Right lobe of liver (tissue), 4 donors: ENCODE measurements around the gene MEOX1.

Experiments used
- POLR2A ChIP-seq: fragments of 450-650 bp; IDR thresholded peaks from one replicate; pipeline ENCODE4 v1.6.1; 2017; ENCODE audit warnings: antibody characterized with exemption, mild to moderate bottlenecking
- TF ChIP-seq, protein P1 (sequence below), 4 donors: fragments of 200-600 bp in 3 of 4; fragments of 450-650 bp in 1 of 4; IDR thresholded peaks; one replicate each; pipeline versions ENCODE4 v1.5.1 to v1.8.0; 2016 to 2022; ENCODE audit warnings: antibody characterized with exemption in 4 of 4, mild to moderate bottlenecking in 2 of 4
- donor health status: DM: no; HTN: no; CAD: no.
- donor health status: DM: no; HTN: no; CAD: no.
- donor health status: DM: no; HTN: yes; CAD: no.

DNA sequence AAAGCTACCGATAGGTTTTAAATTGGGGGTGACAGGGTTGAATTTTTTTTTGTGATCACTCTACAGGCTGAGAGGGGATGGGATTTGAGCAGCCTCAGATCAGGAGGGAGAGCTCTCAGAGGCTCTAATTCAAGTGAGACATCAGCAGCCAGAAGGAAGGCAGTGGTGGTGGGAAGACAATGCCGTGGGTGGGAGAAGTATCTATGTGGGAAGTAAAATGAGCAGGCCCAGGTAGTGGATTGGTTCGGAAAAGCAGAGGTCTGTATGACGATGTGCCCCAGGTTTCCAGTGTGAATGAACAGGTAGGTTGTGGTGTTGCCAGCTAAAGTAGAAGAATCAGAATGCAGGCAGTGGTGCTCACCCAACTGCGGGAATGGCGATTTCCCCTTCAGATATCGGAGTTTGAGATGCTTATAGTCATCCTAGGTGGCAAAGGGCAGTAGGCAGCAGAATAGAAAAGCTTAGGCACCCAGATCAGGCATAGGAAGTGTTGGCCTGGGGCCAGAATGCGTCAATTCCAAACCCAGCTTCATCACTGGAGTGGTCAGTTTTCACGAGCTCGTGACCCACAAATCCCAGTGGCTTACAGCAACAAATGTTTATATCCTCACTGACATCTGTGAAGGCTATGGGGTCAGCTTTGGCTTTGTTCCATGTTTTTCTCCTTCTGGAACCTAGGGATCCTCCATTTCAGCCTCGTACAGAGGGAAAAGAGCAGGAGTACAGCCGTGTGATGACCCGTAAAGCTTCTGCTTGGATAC lies 24.0 kb downstream of the MEOX1 start:
- TF ChIP-seq, protein P1, sequence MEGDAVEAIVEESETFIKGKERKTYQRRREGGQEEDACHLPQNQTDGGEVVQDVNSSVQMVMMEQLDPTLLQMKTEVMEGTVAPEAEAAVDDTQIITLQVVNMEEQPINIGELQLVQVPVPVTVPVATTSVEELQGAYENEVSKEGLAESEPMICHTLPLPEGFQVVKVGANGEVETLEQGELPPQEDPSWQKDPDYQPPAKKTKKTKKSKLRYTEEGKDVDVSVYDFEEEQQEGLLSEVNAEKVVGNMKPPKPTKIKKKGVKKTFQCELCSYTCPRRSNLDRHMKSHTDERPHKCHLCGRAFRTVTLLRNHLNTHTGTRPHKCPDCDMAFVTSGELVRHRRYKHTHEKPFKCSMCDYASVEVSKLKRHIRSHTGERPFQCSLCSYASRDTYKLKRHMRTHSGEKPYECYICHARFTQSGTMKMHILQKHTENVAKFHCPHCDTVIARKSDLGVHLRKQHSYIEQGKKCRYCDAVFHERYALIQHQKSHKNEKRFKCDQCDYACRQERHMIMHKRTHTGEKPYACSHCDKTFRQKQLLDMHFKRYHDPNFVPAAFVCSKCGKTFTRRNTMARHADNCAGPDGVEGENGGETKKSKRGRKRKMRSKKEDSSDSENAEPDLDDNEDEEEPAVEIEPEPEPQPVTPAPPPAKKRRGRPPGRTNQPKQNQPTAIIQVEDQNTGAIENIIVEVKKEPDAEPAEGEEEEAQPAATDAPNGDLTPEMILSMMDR (IDR thresholded peaks at IDR 0.05): no peak
- no peak for TF ChIP-seq POLR2A
